Activated naive CD4-positive, alpha-beta T cell treated with anti-CD3 and anti-CD28 coated beads, Interleukin-2, amount 10 ng/mL, durations not matched to agents 7 days and 5 days (primary cell): ENCODE results near the gene EFNA5.
"Not testable (repeated sequence)": the region's sequence is repeated elsewhere in the genome, so short reads cannot be mapped to it uniquely, and the experiment has no call there.

Source experiments
- CTCF ChIA-PET: fragments of 350-600 bp; sonication (Branson Sonifier 250); formaldehyde crosslinking; loops from one replicate; lab custom pipeline; 2021; ENCODE audit warnings: antibody characterized with exemption; lab: Charles Lee
- DNase-seq: peaks from one replicate; pipeline ENCODE4 v3.0.0-alpha.2; 2020
- H3K27ac Mint-ChIP-seq: one replicate; pipeline ENCODE4 v1.8.0; 2021; ENCODE audit warnings: mild to moderate bottlenecking, moderate library complexity, mixed read lengths
- H3K27me3 Mint-ChIP-seq: one replicate; pipeline ENCODE4 v1.8.0; 2021; ENCODE audit warnings: mild to moderate bottlenecking, mixed read lengths
- H3K36me3 Mint-ChIP-seq: one replicate; pipeline ENCODE4 v1.8.0; 2021; ENCODE audit warnings: mixed read lengths
- H3K4me1 Mint-ChIP-seq: one replicate; pipeline ENCODE4 v1.8.0; 2021; ENCODE audit warnings: mixed read lengths
- H3K4me3 Mint-ChIP-seq: one replicate; pipeline ENCODE4 v1.8.0; 2021; ENCODE audit warnings: mild to moderate bottlenecking, moderate library complexity, mixed read lengths
- H3K9me3 Mint-ChIP-seq: one replicate; pipeline ENCODE4 v1.8.0; 2021; ENCODE audit warnings: mixed read lengths

EFNA5 gene

GRCh38 chr5:107461770-107462169, 209.0 kb downstream of the EFNA5 start:
- Mint-ChIP-seq H3K27me3 (peaks cover 11% of the 10 kb centered on the region), H3K4me1 (no peaks in the 10 kb centered on the region), H3K4me3 (no peak overlapping the region), H3K36me3 (no peaks in the 10 kb centered on the region), H3K27ac (no peak overlapping the region), H3K9me3 (no peaks in the 10 kb centered on the region)
- CTCF ChIA-PET, result no interaction called here
- no peak for DNase-seq

- CTCF ChIA-PET, result no interaction called here
- Mint-ChIP-seq H3K27me3 (peaks cover 11% of the 10 kb centered on the region), H3K9me3 (no peaks in the 10 kb centered on the region), H3K4me1 (no peaks in the 10 kb centered on the region), H3K27ac (no peak overlapping the region), H3K36me3 (no peaks in the 10 kb centered on the region), H3K4me3 (no peak overlapping the region)
- no peak for DNase-seq
These were observed 209.9 kb downstream of the EFNA5 start for GRCh38 chr5:107460789-107461188.

- Mint-ChIP-seq H3K36me3 (no peaks in the 10 kb centered on the region), H3K4me1 (no peaks in the 10 kb centered on the region), H3K4me3 (no peak overlapping the region), H3K27me3 (peaks cover 9% of the 10 kb centered on the region), H3K27ac (no peak overlapping the region), H3K9me3 (no peaks in the 10 kb centered on the region)
- DNase-seq, result no peak
- CTCF ChIA-PET, result no interaction called here
These were observed 211.1 kb downstream of the EFNA5 start for GRCh38 chr5:107459605-107460004.

GRCh38 chr5:107458322-107458721, 212.4 kb downstream of the EFNA5 start:
- H3K27ac Mint-ChIP-seq, result no peak overlapping the region
- H3K36me3 Mint-ChIP-seq, result no peaks in the 10 kb centered on the region
- no peaks in the 10 kb centered on the region for H3K4me1 Mint-ChIP-seq
- H3K4me3 Mint-ChIP-seq, result no peak overlapping the region
- CTCF ChIA-PET, result no interaction called here
- DNase-seq, result no peak
- H3K9me3 Mint-ChIP-seq, result no peaks in the 10 kb centered on the region
- H3K27me3 Mint-ChIP-seq, result peaks cover 4% of the 10 kb centered on the region

- H3K9me3 Mint-ChIP-seq, result no peaks in the 10 kb centered on the region
- no peaks in the 10 kb centered on the region for H3K36me3 Mint-ChIP-seq
- DNase-seq, result no peak
- H3K27me3 Mint-ChIP-seq, result peaks cover 4% of the 10 kb centered on the region
- no peaks in the 10 kb centered on the region for H3K4me1 Mint-ChIP-seq
- CTCF ChIA-PET, result no interaction called here
- H3K4me3 Mint-ChIP-seq, result no peak overlapping the region
- H3K27ac Mint-ChIP-seq, result no peak overlapping the region
These were observed 212.9 kb downstream of the EFNA5 start for GRCh38 chr5:107457881-107458280.

GRCh38 chr5:107457138-107457537, 213.6 kb downstream of the EFNA5 start:
- Mint-ChIP-seq H3K9me3 (no peaks in the 10 kb centered on the region), H3K4me3 (no peak overlapping the region), H3K4me1 (no peaks in the 10 kb centered on the region), H3K36me3 (no peaks in the 10 kb centered on the region), H3K27ac (no peak overlapping the region), H3K27me3 (peaks cover 4% of the 10 kb centered on the region)
- no peak for DNase-seq
- CTCF ChIA-PET, result no interaction called here

GRCh38 chr5:107456281-107456715, 214.4 kb downstream of the EFNA5 start:
- Mint-ChIP-seq H3K27me3 (no peaks in the 10 kb centered on the region), H3K27ac (no peak overlapping the region), H3K36me3 (no peaks in the 10 kb centered on the region), H3K4me1 (no peaks in the 10 kb centered on the region), H3K9me3 (no peaks in the 10 kb centered on the region), H3K4me3 (no peak overlapping the region)
- CTCF ChIA-PET, result no interaction called here
- DNase-seq, result no peak

- DNase-seq, result no peak
- Mint-ChIP-seq H3K4me3 (no peak overlapping the region), H3K9me3 (no peaks in the 10 kb centered on the region), H3K36me3 (no peaks in the 10 kb centered on the region), H3K27ac (no peak overlapping the region), H3K4me1 (no peaks in the 10 kb centered on the region), H3K27me3 (no peaks in the 10 kb centered on the region)
- CTCF ChIA-PET, result interaction anchor here (0.7 kb wide), 1 partner anchor 38 kb away, joined by 3 read pairs; no protein-coding TSS in a partner anchor
These were observed 215.6 kb downstream of the EFNA5 start for GRCh38 chr5:107455111-107455544.

- H3K27me3 Mint-ChIP-seq, CTCF ChIA-PET, H3K36me3 Mint-ChIP-seq, DNase-seq, H3K4me1 Mint-ChIP-seq, H3K9me3 Mint-ChIP-seq, H3K27ac Mint-ChIP-seq, H3K4me3 Mint-ChIP-seq: not testable (repeated sequence)
These were observed 218.9 kb downstream of the EFNA5 start for GRCh38 chr5:107451827-107452226.

- H3K9me3 Mint-ChIP-seq, result no peaks in the 10 kb centered on the region
- no peak for DNase-seq
- H3K4me3 Mint-ChIP-seq, result no peak overlapping the region
- no peaks in the 10 kb centered on the region for H3K27me3 Mint-ChIP-seq
- no peak overlapping the region for H3K27ac Mint-ChIP-seq
- H3K36me3 Mint-ChIP-seq, result no peaks in the 10 kb centered on the region
- CTCF ChIA-PET, result no interaction called here
- no peaks in the 10 kb centered on the region for H3K4me1 Mint-ChIP-seq
These were observed 219.7 kb downstream of the EFNA5 start for GRCh38 chr5:107451028-107451427.

- no peak for DNase-seq
- Mint-ChIP-seq H3K4me3 (no peak overlapping the region), H3K4me1 (no peaks in the 10 kb centered on the region), H3K36me3 (no peaks in the 10 kb centered on the region), H3K27me3 (no peaks in the 10 kb centered on the region), H3K27ac (no peak overlapping the region), H3K9me3 (no peaks in the 10 kb centered on the region)
- CTCF ChIA-PET, result no interaction called here
These were observed 220.2 kb downstream of the EFNA5 start for GRCh38 chr5:107450531-107450930.

- no peaks in the 10 kb centered on the region for H3K27me3 Mint-ChIP-seq
- no peak for DNase-seq
- H3K9me3 Mint-ChIP-seq, result no peaks in the 10 kb centered on the region
- H3K4me3 Mint-ChIP-seq, result no peak overlapping the region
- CTCF ChIA-PET, result interaction anchor here (0.6 kb wide), 1 partner anchor 19 kb away, joined by 3 read pairs; no protein-coding TSS in a partner anchor
- no peaks in the 10 kb centered on the region for H3K36me3 Mint-ChIP-seq
- H3K27ac Mint-ChIP-seq, result no peak overlapping the region
- no peaks in the 10 kb centered on the region for H3K4me1 Mint-ChIP-seq
These were observed 221.4 kb downstream of the EFNA5 start for GRCh38 chr5:107449369-107449768.

- Mint-ChIP-seq H3K27ac (no peak overlapping the region), H3K36me3 (no peaks in the 10 kb centered on the region)
- no peak for DNase-seq
These were observed 223.2 kb downstream of the EFNA5 start for GRCh38 chr5:107447587-107447986.

GRCh38 chr5:107446972-107447371, 223.8 kb downstream of the EFNA5 start:
- CTCF ChIA-PET, result no interaction called here
- H3K36me3 Mint-ChIP-seq, result no peaks in the 10 kb centered on the region
- no peak for DNase-seq
- H3K9me3 Mint-ChIP-seq, result no peaks in the 10 kb centered on the region
- H3K27ac Mint-ChIP-seq, result no peak overlapping the region
- H3K27me3 Mint-ChIP-seq, result no peaks in the 10 kb centered on the region
- no peak overlapping the region for H3K4me3 Mint-ChIP-seq
- no peaks in the 10 kb centered on the region for H3K4me1 Mint-ChIP-seq

More at GRCh38 chr5:107447587-107447986, 223.2 kb downstream of the EFNA5 start:
- H3K27me3 Mint-ChIP-seq, result no peaks in the 10 kb centered on the region
- H3K4me1 Mint-ChIP-seq, result no peaks in the 10 kb centered on the region
- CTCF ChIA-PET, result no interaction called here
- no peaks in the 10 kb centered on the region for H3K9me3 Mint-ChIP-seq
- no peak overlapping the region for H3K4me3 Mint-ChIP-seq

- Mint-ChIP-seq H3K27ac (no peak overlapping the region), H3K36me3 (no peaks in the 10 kb centered on the region)
These were observed 226.4 kb downstream of the EFNA5 start for GRCh38 chr5:107444300-107444699.

GRCh38 chr5:107443897-107444296, 226.8 kb downstream of the EFNA5 start:
- Mint-ChIP-seq H3K9me3 (no peaks in the 10 kb centered on the region), H3K27me3 (no peaks in the 10 kb centered on the region), H3K36me3 (no peaks in the 10 kb centered on the region)

More at GRCh38 chr5:107444300-107444699, 226.4 kb downstream of the EFNA5 start:
- H3K4me3 Mint-ChIP-seq, result no peak overlapping the region
- no peaks in the 10 kb centered on the region for H3K9me3 Mint-ChIP-seq
- CTCF ChIA-PET, result no interaction called here
- H3K4me1 Mint-ChIP-seq, result no peaks in the 10 kb centered on the region
- no peaks in the 10 kb centered on the region for H3K27me3 Mint-ChIP-seq
- no peak for DNase-seq

More at GRCh38 chr5:107443897-107444296, 226.8 kb downstream of the EFNA5 start:
- CTCF ChIA-PET, result no interaction called here
- Mint-ChIP-seq H3K4me1 (no peaks in the 10 kb centered on the region), H3K4me3 (no peak overlapping the region), H3K27ac (no peak overlapping the region)
- DNase-seq, result no peak
